Measurements from ENCODE around the gene SLC24A3.

Gene SLC24A3

DNA sequence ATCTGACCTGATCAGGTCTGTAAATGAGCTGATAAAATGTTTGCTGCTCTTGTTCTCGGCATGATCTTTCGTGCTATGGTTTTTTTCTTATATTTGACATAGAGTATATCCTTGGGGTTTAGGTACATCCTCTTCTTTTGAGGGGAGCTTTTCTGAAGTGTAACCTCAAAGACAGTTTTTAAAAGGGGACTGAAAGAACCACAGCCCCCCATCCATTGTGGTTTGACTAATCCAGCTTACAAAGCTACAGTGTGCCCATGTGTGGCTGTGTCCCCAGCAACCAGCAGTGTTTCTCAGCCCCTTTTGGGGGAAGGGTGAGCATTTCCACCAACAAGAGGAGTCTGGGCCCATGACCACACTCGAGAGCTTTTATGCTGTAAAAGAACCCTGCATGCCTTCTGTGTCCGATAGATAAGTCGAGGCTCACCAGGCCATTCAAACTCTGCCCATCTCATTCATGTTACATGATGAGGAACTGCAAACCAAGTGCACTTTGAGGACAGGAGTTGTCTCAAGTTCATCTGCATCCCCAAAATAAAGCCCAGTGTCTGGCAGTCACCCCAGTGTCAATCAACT lies 266.0 kb downstream of the SLC24A3 start:
- no peak for DNase-seq

DNA sequence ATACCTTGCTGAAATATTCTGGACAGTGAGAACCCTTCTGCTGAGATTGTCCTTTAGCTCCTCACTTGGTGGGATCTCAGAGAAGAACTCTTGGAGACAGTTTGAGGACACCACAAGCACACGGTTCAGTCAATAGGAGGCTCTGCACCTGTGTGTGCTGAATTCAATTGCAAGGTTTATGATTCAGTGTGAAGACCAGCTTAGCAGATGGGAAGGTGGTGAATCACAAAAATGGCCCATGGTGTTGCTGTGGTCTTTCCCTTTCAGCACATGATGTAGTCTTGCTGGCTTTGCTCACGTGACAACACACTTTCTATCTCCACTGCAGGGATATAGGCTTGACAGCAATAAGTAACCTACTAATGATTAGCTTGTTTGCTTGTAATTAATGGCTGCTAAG lies 270.3 kb downstream of the SLC24A3 start:
- no peak for DNase-seq

DNA sequence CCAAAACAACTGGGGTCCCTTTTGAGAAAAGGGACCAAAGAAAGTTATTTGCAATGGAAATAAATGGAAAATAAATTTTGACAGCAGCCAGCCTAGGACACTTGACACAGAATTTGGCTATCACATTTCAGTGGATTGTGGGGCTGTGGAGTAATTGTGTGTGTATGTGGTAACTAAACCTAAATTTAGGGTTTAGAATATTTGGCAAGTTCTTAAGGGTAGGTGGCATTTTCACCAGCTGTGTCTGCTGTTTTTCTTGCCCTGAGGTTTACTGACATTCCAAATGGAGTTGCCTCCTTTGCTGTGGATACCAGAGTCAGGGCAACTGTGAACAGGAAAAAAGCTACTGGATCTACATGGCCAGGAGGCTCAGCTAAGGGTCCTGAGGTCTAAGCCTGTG lies 270.9 kb downstream of the SLC24A3 start:
- no peak for DNase-seq

DNA sequence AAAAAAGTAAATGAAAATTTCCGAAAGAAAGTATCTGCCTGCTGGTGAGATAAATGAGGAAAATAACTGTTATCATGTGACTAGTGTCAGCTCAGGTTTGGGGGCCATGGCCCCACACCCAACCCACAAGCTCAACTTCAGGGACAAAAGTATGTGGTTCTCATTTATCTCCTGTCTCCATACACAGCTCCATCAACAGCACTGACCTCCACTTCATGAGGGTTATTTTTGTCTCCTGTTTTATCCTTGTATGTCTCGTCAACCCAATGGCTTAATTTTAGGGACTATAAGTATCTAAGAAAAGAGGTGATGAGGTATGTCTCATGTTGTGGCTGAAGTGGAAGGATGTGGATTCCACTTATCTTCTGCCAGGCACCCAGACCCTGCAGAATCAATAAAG lies 274.0 kb downstream of the SLC24A3 start:
- no peak for DNase-seq

DNA sequence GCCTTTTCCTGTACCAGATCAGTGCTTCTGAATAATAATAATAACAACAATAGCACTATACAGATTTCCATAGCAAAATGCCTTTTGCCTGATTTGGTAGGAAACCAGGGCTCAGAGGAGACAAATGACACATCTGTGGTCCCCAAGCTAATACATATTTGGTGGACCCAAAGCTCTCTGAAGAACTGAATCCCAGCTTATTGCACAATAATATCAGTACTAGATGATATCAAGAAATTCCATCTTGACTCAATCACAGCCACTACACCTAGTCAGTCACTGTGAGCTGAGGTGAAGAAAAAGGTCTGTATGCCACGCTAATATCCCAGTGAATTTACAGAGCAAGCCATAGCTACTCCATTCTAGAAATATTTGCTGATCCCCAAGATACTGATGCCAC lies 275.0 kb downstream of the SLC24A3 start:
- no peak for DNase-seq

DNA sequence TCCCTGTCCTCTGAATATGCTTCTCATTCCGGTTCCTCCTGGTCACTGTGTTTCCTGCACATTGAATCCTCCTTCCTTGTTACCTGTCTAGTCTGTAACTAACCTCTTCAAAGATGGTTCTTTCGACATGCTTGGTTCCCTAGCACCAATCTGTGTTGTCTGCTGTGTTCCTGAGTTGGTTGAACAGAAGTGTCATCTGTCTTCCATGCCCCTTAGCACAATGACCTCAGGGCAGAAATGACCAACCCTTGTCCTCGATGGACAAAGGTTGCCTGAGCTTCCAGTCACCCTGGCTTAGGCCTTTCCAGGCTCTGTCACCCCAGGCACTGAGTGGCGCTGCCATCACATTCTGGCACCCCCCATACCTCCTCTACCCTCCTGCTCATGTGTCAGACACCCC lies 278.8 kb downstream of the SLC24A3 start:
- DNase-seq = no peak

DNA sequence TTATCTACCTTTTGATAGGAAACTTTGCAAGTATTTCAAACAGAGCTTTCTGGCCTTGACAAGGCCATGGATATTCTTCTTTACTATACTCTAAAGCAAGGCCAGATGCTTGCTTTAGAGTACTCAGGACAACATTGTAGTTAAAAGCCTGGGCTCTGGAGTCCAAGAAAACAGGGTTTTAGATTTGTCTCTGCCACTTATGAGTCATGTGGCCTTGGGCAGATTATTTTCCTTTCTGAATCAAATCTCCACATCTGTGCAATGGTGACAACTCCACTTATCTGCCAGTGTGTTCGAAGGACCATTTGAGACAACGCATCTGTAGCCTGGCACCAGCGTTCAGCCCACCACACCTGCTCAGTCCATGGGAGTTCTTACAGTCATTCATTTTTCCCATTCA lies 279.7 kb downstream of the SLC24A3 start:
- DNase-seq = no peak

DNA sequence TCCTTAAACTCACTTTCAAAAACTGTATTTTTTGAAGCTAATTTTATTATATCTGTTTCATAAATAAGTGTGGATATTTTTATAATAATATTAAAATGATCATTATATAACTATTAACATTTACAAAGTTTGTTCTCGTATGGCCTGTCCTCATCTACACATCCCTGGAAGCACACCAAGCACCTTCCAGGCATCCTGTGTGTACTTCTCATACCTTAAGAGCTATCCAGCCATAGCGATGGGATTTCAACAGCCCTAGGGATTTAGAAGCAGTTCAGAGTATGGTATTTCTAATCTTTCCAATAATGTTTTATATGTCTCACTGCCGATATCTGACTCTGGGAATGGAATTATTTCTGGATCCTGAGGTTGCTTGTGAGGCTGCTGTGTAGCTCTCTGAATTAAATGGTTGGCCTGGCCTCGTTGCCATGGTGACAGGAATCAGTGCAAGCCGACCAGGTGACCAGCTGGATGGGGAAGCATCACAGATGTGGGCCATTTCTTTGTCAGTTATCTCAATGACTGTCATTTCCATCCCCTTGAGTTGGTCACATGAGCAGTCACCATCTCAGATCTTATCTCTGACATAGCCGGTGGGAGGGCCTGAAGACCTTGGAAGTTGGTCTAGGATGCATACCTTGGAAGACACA lies 280.4 kb downstream of the SLC24A3 start:
- DNase-seq = peak; percentile 9

DNA sequence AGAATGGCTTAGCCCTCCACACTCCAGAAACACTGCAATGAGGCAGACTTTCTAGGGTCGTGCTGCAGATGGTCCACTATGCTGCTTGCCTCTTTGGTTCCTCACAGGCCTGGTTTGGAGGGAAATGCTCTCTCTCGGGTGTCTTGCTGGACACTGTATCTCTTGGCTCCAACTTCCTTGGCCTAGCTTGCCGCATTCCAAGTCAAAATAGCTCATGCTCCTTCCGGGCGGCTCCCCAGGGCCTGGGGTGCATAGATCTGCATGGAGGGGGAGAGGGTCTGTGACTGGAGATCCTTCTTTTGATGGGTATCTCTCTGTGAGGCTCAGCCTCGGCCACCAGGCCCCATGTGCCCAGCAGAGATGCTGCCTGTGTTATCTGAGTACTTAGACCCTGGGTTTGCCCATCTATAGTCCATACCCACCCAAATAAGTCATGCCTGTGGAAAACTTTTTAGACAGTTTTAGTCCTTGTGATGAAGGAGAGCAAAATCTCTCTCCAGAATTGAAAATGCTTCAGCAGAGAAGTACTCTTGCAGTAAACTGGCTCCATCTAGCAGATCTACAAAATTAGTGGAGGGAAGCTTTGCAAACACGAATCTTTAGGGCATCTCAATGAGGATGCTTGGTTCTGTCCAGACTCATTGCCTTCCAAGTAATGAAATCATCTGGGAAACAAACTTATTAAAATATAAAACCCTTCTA lies 281.5 kb downstream of the SLC24A3 start:
- no peak for DNase-seq

DNA sequence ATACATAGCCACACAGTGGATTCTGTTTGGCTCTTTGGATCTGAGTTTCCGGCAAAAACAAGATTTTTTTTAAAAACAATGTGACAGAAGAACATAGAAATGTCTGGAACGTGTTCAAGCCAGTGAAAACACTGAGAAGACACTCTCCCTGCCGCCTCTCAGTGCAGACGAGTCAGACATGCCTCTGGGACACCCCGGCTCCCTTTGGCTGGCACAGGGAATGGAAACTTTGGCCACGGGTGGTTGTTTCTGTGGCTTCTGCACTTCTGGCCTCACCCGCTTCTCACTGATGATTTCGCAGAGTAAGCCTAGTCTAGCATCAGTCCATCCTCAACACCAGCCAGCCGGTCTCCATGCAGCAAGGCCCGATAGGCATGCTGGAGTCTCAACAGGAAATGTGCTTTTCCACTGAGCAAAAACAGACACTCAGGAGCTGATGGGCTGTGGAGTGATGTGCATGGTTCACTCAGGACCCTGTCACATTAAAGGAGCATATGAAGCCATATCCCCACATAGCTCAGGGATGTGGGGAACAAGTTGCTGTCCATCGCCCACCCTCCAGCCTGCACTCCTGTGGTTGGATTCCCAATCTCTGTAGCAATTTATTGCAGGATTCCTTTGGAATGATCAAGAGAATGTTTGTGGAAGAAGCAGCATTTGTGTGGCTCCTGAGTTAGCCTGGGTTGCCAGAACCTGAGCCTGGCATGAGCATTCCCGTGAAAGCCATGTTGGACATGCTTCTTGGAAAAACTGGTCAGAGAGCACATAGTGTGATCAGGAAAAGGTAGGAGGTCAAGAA lies 283.7 kb downstream of the SLC24A3 start:
- no peak for DNase-seq

DNA sequence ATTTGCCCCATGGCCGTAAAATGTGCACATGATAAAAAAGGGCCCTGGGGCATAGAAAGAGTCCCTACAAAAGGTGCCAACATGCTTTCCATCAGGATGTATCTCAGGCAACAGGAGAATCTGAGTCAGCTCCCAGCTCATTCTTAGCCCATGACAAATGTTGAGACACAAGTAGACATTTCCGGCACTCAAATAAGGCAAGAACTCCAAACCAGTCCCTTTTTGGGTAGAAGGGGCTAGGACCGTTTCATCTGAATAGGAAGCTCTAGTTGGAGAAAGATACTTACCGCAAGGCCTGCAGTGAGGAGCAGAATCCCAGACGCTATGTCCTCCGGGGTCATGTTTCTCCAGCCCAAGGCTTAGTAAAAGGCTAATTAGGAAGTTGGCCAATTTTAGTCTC lies 284.6 kb downstream of the SLC24A3 start:
- DNase-seq = no peak

DNA sequence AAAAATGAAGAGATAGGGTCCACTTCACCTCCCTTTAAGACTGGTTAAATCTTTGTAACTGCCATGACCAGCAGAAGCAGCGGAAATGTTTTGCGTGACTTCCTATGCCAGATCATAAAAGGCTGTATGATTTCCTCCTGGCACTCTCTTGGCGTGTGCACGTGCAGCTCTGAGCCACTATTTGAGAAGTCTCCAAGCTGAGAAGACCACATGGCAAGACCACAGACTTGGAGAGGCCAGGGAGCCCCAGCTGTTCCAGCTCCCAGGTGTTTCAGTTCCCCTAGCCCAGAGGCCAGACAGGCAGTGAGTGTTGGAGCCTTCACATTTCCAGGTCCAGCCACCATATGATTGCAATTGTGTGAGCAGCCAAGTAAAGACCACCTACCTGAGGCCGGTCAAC lies 286.3 kb downstream of the SLC24A3 start:
- no peak for DNase-seq

DNA sequence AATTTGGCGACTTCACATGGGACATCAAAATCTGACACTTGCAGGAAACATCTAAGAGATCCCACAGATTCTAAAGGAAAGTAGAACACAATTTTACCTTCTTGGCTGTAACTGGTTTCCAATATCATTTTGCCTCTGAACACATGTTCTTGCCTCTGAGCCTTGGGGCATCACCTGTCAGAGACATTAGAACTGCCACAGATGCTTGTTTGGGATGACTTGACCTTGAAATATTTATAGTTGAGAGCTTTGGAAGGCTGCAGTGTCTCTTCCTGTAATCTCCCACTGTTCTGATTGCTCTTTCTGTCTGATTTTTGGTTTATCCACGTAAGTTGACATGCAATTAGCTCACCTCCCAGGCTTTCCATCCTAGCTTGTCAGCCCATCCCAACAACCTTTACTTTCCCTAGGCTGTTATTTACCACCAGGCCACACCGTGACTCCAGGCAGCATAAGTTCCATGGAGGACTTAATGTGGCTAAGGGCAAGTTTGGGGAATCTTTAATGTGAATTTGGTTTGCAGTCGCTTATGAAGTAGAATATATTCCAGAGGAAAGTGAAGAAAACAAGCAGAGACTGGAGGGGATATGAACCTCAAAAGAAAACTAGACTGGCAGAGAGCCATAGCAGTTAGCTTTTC lies 289.2 kb downstream of the SLC24A3 start:
- no peak for DNase-seq

DNA sequence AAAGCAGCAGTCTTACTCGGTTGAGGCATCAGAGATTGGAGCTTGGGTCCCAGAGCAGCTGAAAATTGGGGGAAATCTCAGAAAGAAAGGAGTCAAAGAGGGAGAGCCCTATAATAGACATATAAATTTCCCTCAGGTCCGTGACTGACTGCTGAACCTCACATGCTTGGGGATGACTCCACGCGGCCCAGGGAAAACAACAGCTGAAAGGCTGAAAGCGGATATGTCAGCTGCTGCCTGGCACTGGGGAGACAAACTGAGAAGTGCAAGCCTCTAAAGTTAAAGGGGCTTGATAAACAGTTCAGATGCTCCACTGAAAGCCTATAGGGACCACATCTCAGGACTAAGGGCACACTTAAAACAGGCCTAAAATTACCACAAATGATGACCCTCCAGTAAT lies 289.7 kb downstream of the SLC24A3 start:
- no peak for DNase-seq

DNA sequence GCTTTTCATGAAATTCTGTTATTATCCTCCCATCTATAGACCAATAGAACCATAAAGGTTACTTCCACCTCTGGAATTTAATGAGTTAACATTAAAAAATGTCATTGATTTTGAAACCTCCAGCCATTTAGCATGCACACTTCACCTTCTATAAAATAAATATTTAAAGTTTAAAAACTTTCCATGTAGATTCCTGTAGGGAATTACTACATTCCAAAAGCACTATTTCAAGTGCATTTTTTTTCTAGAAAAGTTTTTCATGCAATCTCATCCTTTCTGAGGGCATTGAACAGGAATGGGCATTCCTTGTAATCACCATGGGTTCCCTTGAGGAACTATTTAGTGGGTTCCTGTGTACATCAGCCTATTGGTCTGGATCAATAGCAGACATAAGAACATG lies 291.8 kb downstream of the SLC24A3 start:
- no peak for DNase-seq

DNA sequence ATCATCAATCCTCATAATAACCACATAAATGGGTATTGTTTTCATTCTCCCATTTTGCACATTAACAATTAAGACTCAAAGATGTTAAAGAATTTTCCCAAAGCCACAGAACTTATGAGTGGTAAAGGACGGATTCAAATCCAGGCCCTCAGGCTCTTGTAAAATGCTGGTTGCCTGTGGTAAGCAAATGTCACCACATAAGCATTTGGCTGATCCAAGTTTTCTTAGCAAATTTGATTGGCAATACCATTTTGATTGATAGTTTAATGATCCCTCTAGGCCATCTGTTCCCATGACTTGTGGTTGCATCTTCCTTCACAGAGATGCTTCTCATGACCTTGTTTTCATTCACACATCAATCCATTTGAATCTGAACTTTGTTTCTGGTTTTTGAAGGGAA lies 293.6 kb downstream of the SLC24A3 start:
- no peak for DNase-seq

DNA sequence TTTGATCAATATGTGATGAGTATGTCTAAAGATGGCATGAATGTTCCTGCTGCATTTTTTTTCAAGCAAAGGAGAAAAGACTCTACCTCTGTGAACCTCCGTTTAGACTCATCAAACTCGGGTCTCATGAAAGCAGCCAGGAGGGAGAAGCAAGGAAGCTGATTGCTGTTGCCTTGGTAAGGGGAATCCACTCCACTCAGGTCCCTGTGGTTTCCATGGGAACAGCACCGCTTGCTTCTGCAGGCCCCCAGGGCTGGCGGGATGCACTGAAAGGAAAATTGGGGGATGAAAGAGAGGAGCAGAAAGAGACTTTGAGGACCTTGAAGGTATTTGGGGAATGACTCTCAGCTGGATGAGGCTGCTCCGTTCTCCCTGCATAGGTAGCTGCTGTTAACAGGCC lies 296.0 kb downstream of the SLC24A3 start:
- DNase-seq = no peak

DNA sequence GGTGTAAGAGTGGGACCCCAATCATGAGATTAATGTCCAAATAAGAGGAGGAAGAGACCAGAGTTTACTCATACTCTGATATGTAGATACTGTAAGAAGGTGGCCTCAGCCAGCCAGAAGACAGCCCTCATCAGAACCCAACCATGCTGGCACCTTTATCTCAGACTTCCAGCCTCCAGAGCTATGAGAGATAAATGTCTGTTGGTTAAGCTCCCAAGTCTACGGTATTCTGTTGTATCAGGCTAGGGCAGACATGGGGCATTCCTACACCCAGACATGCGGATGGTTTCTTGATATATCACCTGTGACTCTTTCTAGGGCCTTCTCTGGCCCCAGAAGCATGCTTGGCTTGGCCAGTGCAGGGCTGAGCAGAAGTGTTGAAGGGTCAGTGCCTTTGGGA lies 298.2 kb downstream of the SLC24A3 start:
- no peak for DNase-seq

DNA sequence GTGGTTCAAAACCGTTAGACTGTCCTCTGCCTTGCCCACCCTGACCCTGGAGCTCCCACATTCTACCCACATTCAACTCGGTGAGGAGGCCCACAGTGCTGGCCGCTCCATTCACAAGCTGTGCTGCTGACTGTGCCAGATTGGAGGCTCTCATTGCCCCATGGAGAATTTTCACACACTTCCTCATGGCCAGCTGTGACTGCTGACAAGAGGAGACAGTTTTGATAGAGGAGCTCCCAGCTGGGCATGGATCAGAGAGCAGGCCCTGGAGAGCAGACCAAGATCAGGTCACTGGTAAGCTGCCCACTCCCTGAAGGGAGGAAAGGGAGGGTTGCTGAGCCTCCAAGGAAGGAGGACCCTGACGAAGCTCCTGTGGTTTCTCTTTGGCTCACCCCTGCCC lies 299.5 kb downstream of the SLC24A3 start:
- no peak for DNase-seq

DNA sequence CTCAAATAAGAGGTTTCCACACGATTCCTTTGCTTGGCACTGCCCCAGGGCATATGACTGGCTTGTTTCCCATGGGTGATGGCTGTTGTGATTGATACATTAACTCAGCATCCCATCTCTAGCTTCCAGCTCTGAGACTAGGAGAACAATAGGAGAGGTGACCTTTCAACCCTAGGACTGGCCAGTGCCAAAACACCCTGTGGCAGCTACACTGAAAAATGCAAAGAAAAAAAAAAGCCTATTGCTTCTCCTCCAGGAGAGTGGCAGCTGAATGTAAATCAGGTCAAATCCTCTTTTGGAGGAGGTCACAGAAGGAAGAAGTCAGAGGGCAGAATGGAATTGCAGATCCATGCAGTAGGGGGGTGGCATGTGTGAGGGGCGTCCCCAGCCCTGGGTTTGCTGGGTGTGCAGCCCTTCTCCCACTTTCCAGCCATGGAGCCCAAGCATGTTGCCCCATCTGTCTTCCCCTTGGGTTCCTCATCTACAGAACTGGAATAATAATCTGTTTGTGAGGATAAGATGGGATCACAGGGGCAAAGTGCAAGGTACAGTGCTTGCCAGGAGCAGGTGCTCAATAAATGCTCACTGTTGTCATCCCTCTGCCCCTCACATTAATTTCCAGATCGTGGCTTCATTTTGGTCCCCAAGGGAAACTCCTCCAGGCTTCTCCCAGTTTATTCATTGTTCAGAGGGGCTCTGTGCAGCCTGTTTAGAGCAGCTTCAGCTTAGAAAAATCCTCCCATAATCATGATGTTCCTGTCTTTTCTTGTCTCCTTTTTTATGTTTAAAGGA lies 300.6 kb downstream of the SLC24A3 start:
- DNase-seq = no peak

DNA sequence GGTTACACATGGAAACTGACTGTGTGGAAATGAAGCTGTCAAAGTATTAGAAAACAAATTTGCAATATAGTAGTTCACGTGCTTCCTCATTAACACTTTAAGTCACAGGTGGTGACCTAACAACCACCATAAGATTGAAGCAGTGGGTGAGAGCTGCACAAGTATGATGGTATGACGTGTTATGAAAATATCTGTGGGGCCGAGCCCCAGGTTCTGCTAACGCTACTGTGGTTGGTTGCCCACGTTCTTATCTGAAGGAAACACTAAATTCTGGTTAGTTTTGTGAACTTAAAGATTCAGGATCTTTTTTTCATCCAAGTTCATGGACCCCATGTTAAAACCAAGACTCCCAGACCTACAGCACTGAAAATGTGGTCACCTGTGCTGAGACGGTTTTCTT lies 302.6 kb downstream of the SLC24A3 start:
- no peak for DNase-seq

DNA sequence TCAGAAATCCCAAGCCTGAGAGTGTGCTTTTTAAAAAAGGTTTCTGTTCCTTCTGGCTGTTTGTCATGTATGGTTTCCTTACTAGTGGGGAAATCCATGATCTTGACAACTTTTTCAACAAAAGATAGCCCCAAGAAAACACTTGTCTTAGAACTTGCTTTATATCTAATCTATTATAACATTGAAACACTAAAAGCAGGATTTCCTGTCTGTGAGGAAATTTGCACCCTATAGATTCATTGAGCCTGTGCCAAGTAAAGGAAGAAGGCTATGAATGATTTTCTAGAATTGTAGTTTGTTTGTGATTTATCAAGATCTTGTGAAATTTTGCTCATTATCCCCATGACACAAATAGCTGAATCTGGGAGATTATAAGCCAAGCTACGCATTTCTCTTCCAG lies 307.0 kb downstream of the SLC24A3 start:
- no peak for DNase-seq

DNA sequence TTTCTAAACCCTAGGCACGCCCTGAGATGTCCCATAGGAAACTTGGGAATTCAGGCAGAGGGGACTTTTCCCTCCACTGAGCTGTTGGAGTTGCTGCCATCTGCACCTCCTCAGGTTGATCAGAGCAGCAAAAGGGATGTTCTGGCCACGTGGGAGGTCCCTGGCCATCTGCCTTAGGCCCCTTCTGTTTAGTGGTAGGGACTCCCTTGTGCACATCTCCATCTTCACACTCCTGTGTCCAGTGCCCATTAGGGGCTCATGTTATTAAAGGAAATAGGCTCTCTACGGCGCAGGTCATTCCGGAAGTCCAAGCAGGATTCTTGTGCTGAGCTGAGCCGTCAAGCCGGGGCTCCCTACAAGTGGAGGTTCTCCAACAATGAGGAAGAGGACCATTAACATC lies 307.8 kb downstream of the SLC24A3 start:
- DNase-seq = no peak

Measured in NCI-H69 (cell line).